SKM-1 treated with dmso at 0.1 percent for 144 hours (cell line): ENCODE data around the gene XRCC4.

ENCODE experiments used
- DNase-seq: peaks from one replicate; lab custom pipeline; 2025; ENCODE audit not compliant: unreplicated experiment; lab: John Stamatoyannopoulos, UW

The XRCC4 gene

GRCh38 chr5:83069096-83069799 lies 8.1 kb upstream of the XRCC4 start:
- DNase-seq = no peak

GRCh38 chr5:83071286-83072051 lies 5.9 kb upstream of the XRCC4 start:
- no peak for DNase-seq

- no peak for DNase-seq
Observed at GRCh38 chr5:83072966-83073365, 4.4 kb upstream of the XRCC4 start.

- peak; percentile 42 for DNase-seq
Observed at GRCh38 chr5:83077662-83078261, 415 bp downstream of the XRCC4 start.

- DNase-seq = no peak
Observed at GRCh38 chr5:83082750-83083149, 5.4 kb downstream of the XRCC4 start.

- DNase-seq = no peak
Observed at GRCh38 chr5:83084336-83084735, 7.0 kb downstream of the XRCC4 start.

GRCh38 chr5:83085106-83085505 lies 7.8 kb downstream of the XRCC4 start:
- no peak for DNase-seq

- DNase-seq = no peak
Observed at GRCh38 chr5:83090169-83090568, 12.8 kb downstream of the XRCC4 start.

GRCh38 chr5:83092619-83093018 lies 15.3 kb downstream of the XRCC4 start:
- DNase-seq = no peak

- no peak for DNase-seq
Observed at GRCh38 chr5:83093692-83094091, 16.3 kb downstream of the XRCC4 start.

- DNase-seq = no peak
Observed at GRCh38 chr5:83095163-83095956, 18.0 kb downstream of the XRCC4 start.

GRCh38 chr5:83095957-83096539 lies 18.7 kb downstream of the XRCC4 start:
- no peak for DNase-seq

GRCh38 chr5:83096660-83097339 lies 19.5 kb downstream of the XRCC4 start:
- no peak for DNase-seq

GRCh38 chr5:83097689-83098231 lies 20.4 kb downstream of the XRCC4 start:
- no peak for DNase-seq

- no peak for DNase-seq
Observed at GRCh38 chr5:83099001-83099400, 21.7 kb downstream of the XRCC4 start.

- no peak for DNase-seq
Observed at GRCh38 chr5:83099445-83099844, 22.1 kb downstream of the XRCC4 start.

- no peak for DNase-seq
Observed at GRCh38 chr5:83101514-83101913, 24.2 kb downstream of the XRCC4 start.

GRCh38 chr5:83102364-83102980 lies 25.1 kb downstream of the XRCC4 start:
- DNase-seq = no peak

GRCh38 chr5:83104021-83104420 lies 26.7 kb downstream of the XRCC4 start:
- no peak for DNase-seq
